ENCODE data around the gene IL1A.

IL1A gene

DNA sequence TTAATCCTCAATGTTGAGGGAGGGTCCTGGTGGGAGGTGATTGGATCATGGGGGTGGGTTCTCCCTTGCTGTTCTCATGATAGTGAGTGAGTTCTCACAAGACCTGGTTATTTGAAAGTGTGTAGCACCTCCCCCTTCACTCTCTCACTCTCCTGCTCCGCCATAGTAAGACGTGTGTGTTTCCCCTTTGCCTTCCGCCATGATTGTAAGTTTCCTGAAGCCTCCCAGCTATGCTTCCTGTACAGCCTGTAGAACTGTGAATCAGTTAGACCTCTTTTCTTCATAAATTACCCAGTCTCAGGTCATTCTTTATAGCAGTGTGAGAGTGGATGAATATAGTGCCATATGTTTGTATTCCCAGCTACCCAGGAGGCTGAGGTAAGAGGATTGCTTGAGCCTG lies 42.7 kb upstream of the IL1A start:
- Histone ChIP-seq H3K4me1 (no peaks in the 10 kb centered on the region), H3K27me3 (ENCODE audit: low read depth) (no peaks in the 10 kb centered on the region), H3K4me3 (no peak overlapping the region), H3K9me3 (no peaks in the 10 kb centered on the region; the same call in 1 of the 2 replicates), H3K36me3 (replicated peaks) (no peaks in the 10 kb centered on the region)
- no peak for DNase-seq (ENCODE audit: low spot score in 2 of 2)
- in situ Hi-C loops (cut with MboI; ENCODE audit: low sequenced_read_pairs), result no loop called here

DNA sequence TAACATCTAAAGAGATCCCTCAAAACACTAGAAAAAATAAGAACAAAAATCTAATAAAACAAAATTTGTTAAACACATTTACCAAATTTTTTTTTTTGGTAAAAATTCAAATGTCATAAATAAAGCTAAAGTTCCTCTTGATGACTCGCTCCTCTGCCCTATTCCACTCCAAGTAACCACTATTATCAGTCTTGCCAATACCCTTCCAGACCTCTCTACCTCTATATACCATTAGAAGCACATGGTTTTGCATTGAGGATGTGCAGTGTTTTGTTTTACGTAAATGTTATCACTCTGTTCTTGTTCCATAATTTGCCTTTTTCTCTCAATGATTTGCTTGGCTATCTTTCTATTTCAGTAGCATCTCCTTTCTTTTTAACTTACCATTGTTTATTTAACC lies 41.4 kb upstream of the IL1A start:
- H3K4me1 ChIP-seq, result no peaks in the 10 kb centered on the region
- H3K27me3 ChIP-seq (ENCODE audit: low read depth), result no peaks in the 10 kb centered on the region
- no peak overlapping the region for H3K4me3 ChIP-seq
- H3K9me3 ChIP-seq, result no peaks in the 10 kb centered on the region; the same call in 1 of the 2 replicates
- DNase-seq (ENCODE audit: low spot score in 2 of 2), result no peak
- in situ Hi-C loops (cut with MboI; ENCODE audit: low sequenced_read_pairs), result no loop called here
- H3K36me3 ChIP-seq (replicated peaks), result no peaks in the 10 kb centered on the region

DNA sequence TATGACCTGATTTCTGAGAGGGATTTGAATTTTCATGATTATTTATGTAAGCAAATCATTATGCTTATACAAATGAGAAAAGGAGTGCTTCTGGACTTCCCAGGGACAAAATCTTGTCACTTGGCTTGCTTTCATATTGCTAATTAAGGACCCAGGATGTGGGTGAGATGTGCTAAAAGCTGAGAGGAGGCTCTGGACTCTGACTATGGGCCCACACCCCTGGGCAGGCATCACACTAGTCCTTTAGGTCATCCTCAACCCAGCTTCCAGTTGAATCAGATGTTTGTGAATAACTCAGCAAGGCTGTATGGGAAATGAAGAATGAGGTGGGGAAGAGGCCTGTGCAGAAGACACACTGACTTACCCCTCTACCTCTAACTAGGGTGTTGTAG lies 40.4 kb upstream of the IL1A start:
- DNase-seq (ENCODE audit: low spot score in 2 of 2), result no peak
- in situ Hi-C loops (cut with MboI; ENCODE audit: low sequenced_read_pairs), result no loop called here
- no peaks in the 10 kb centered on the region; the same call in 1 of the 2 replicates for H3K9me3 ChIP-seq

DNA sequence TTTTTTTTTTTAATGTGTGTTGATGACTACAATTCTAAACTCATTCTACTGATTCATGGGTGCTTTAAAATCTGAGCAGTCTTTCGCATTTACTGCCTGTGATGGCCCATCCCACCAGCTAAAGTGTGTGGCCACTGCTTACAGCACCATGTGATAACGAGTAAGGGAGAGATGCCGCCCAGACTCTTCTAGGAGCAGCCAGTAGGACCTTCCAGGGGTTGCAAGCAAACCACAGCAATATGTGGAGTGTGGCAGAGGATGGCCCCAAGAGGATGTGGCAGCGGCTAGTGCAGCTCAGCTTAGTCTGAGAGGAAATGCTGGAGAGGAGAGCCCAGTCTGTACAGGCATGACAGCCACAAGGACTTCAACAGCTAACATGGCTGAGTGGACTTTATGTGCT lies 37.4 kb upstream of the IL1A start:
- H3K27me3 ChIP-seq (ENCODE audit: low read depth), result no peaks in the 10 kb centered on the region
- in situ Hi-C loops (cut with MboI; ENCODE audit: low sequenced_read_pairs), result no loop called here
- H3K4me3 ChIP-seq, result no peak overlapping the region

More for the DNA sequence above, 40.4 kb upstream of the IL1A start:
- H3K4me1 ChIP-seq, result no peaks in the 10 kb centered on the region
- no peaks in the 10 kb centered on the region for H3K36me3 ChIP-seq (replicated peaks)
- H3K27me3 ChIP-seq (ENCODE audit: low read depth), result no peaks in the 10 kb centered on the region
- H3K4me3 ChIP-seq, result no peak overlapping the region

DNA sequence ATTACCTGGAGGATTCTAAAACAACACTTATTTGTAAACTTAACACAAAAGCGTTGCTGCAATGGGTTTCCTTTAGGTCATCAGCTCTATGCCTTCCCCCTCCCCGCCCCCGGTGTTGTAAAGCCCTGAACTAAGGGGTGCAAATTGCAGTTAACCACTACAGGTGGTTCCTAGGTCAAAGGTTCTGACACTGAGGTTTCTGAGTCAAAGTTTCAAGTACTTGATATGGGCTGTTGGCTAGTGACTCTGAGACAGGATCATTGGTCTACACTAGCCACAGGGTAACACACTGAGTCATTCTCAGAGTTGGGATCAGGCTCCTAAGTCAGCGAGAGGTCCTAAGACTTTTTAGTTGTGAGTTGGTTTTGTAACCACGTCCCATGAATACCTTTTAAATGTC lies 36.8 kb upstream of the IL1A start:
- H3K4me3 ChIP-seq, result no peak overlapping the region
- peaks cover 5% of the 10 kb centered on the region for H3K4me1 ChIP-seq
- H3K27me3 ChIP-seq (ENCODE audit: low read depth), result no peaks in the 10 kb centered on the region
- no peak for DNase-seq (ENCODE audit: low spot score in 2 of 2)
- H3K36me3 ChIP-seq (replicated peaks), result no peaks in the 10 kb centered on the region
- H3K9me3 ChIP-seq, result no peaks in the 10 kb centered on the region
- in situ Hi-C loops (cut with MboI; ENCODE audit: low sequenced_read_pairs), result no loop called here

More for the DNA sequence above, 37.4 kb upstream of the IL1A start:
- Histone ChIP-seq H3K9me3 (no peaks in the 10 kb centered on the region), H3K36me3 (replicated peaks) (no peaks in the 10 kb centered on the region), H3K4me1 (peaks cover 5% of the 10 kb centered on the region)
- DNase-seq (ENCODE audit: low spot score in 2 of 2), result no peak

DNA sequence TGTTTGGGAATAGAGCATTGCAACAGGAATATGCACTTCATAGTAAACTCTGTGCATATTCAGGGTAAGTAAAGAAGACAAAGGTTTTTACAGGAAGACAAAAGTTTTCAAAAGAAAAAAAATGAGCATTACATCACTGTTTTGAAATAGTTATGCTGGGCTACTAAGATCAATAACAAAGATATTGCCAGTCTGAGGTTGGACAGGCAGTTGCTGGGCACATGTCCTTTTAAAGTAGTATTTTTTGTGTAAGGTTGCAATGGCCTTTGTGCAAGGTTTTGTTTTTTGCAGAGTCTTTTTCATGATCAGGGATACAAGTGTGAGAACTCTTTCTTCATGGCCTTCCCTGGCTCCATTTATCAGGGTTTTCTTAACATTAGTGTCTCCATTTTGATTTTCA lies 36.0 kb upstream of the IL1A start:
- DNase-seq (ENCODE audit: low spot score in 2 of 2), result no peak
- Histone ChIP-seq H3K4me1 (peaks cover 5% of the 10 kb centered on the region), H3K9me3 (no peaks in the 10 kb centered on the region), H3K4me3 (no peak overlapping the region), H3K27me3 (ENCODE audit: low read depth) (no peaks in the 10 kb centered on the region), H3K36me3 (replicated peaks) (no peaks in the 10 kb centered on the region)
- in situ Hi-C loops (cut with MboI; ENCODE audit: low sequenced_read_pairs), result no loop called here

DNA sequence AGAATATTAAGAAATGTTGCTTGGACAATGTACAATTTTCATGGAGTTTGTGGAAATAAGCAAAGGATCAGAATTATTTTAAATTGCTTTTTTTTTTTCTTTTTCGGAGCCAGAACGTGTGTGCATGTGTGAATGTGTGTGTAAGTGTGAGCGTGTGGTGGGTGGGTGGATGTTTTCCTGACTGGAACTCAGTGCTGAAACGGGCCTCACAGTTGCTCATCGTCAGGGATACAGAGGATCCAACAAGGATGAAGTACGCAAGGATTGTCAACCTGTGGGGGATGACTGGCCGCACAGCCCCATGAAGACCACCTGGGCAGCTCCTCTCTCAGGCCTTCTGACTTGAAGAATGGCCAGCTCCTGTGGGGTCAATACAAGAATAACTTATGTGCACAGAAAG lies 34.8 kb upstream of the IL1A start:
- H3K4me3 ChIP-seq, result no peak overlapping the region
- H3K36me3 ChIP-seq (replicated peaks), result no peaks in the 10 kb centered on the region
- no peak for DNase-seq (ENCODE audit: low spot score in 2 of 2)
- in situ Hi-C loops (cut with MboI; ENCODE audit: low sequenced_read_pairs), result no loop called here
- H3K27me3 ChIP-seq (ENCODE audit: low read depth), result no peaks in the 10 kb centered on the region
- no peaks in the 10 kb centered on the region for H3K9me3 ChIP-seq
- H3K4me1 ChIP-seq, result peaks cover 5% of the 10 kb centered on the region

DNA sequence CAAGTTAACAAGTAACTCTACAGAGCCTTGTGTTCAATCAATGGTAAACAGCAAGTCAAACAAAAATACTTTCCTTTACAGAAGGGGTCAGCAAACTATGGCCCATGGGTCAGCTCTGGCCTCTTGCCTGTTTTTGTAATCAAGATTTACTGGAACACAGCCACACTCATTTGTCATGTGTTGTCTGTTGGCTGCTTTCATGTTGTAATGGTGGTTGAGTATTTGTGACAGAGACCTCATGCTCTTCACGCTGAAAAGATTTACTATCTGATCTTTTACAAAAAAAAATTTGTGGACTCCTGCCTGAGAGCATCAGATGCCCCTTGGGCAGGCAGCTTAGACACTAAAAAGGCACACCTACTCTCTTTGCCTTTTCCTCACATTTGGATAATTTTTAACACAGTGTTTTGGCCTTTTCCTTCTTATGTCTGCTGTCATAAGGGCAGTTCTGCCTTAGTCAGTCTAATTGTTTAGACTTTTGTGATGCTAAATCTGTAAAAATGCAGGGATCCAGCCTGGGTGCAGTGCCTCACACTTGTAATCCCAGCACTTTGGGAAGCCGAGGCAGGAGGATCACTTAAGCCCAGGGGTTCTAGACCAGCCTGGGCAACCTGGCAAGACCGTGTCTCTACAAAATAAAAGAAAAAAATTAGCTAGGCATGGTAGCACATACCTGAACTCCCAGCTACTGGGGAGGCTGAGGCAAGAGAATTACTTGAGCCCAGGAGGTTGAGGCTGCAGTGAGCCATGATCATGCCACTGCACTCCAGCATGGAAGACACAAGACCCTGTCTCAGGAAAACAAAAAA lies 34.0 kb upstream of the IL1A start:
- Histone ChIP-seq H3K4me1 (peaks cover 5% of the 10 kb centered on the region), H3K36me3 (replicated peaks) (no peaks in the 10 kb centered on the region), H3K4me3 (no peak overlapping the region), H3K27me3 (ENCODE audit: low read depth) (no peaks in the 10 kb centered on the region), H3K9me3 (no peaks in the 10 kb centered on the region)
- peak; percentile 20 to 28 for DNase-seq (ENCODE audit: low spot score in 2 of 2)
- in situ Hi-C loops (cut with MboI; ENCODE audit: low sequenced_read_pairs), result no loop called here

DNA sequence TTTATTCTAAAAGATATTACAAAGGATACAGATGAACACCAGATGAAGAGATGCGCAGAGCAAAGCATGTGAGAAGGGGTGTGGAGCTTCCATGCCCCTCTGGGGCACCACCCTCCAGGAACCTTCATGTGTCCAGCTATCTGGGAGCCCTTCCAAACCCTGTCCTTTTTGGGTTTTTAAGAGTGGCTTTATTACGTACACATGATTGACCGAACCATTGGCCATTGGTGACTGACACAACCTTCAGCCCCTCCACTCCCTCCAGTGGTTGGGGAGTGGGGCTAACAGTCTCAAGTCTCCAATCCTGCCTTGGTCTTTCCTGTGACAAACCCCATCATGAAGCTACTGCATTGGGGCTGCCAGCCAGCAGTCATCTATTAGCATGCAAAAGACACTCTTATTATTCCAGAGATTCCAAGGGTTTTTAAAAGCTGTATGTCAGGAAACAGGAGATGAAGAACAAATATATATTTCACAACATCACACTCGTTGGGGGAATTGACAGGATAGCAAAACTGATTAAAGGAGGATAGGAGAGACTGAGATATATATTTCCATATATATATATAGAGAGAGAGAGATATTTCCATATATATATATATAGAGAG lies 32.9 kb upstream of the IL1A start:
- Histone ChIP-seq H3K36me3 (replicated peaks) (no peaks in the 10 kb centered on the region), H3K4me1 (peaks cover 5% of the 10 kb centered on the region), H3K27me3 (ENCODE audit: low read depth) (no peaks in the 10 kb centered on the region), H3K9me3 (no peaks in the 10 kb centered on the region), H3K4me3 (no peak overlapping the region)
- peak; percentile 30 for DNase-seq (ENCODE audit: low spot score in 2 of 2)
- in situ Hi-C loops (cut with MboI; ENCODE audit: low sequenced_read_pairs), result no loop called here

DNA sequence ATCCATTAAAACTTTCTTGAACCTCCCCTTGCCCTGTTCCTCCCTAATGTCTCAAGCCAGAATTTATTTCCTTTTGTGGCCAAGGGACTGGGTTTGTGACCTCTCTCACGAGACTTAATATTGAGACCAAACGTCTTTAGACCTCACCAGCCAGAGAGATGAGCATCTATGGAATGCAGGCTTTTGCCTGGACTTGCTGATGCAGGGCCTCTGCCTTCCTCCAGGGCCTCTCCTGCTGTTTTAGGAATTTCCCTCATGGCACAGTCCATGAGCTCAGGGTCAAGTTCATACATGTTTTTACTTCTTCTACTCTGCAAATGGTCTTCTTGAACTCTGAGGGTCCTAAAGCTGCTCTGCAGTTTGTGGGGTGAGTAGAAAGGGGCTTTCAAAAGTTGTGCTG lies 30.0 kb upstream of the IL1A start:
- Histone ChIP-seq H3K36me3 (replicated peaks) (no peaks in the 10 kb centered on the region), H3K27me3 (ENCODE audit: low read depth) (no peaks in the 10 kb centered on the region), H3K4me1 (peaks cover 5% of the 10 kb centered on the region), H3K4me3 (no peak overlapping the region), H3K9me3 (no peaks in the 10 kb centered on the region)
- in situ Hi-C loops (cut with MboI; ENCODE audit: low sequenced_read_pairs), result no loop called here
- DNase-seq (ENCODE audit: low spot score in 2 of 2), result no peak

DNA sequence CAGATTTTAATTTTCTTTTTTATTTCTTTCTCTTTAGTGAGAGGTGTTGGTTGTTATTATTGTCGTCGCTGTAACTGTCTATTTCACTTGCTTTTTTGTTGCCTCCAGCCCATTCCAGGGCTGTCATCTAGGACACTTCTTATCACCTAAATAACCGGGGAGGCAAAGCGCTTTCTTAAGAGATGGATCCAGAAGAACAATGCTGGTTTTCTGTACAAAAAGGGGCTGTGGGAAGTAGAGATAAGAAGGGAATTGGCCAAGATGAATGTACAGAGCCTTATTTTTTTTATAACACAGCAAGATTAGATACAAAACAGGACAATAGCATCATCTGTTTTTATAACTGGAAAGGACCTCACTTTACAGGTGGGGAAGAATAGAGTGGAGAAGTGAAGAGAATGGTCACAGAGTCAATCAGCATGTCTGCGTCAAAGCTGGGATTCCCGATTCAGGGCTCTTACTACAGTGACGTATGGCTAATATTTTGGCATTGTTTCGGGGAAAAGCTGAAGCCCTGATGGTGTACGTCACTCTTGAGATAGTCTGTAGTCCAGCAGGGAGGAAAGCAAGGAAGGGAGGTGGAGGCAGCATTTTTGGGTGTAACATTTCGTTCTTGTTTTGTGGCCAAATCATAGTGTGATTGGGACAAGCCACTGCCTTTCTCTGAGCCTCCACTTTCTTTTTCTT lies 29.1 kb upstream of the IL1A start:
- peaks cover 5% of the 10 kb centered on the region for H3K4me1 ChIP-seq
- no peaks in the 10 kb centered on the region for H3K9me3 ChIP-seq
- no peak overlapping the region for H3K4me3 ChIP-seq
- H3K36me3 ChIP-seq (replicated peaks), result no peaks in the 10 kb centered on the region
- no peaks in the 10 kb centered on the region for H3K27me3 ChIP-seq (ENCODE audit: low read depth)
- no peak for DNase-seq (ENCODE audit: low spot score in 2 of 2)
- in situ Hi-C loops (cut with MboI; ENCODE audit: low sequenced_read_pairs), result no loop called here

DNA sequence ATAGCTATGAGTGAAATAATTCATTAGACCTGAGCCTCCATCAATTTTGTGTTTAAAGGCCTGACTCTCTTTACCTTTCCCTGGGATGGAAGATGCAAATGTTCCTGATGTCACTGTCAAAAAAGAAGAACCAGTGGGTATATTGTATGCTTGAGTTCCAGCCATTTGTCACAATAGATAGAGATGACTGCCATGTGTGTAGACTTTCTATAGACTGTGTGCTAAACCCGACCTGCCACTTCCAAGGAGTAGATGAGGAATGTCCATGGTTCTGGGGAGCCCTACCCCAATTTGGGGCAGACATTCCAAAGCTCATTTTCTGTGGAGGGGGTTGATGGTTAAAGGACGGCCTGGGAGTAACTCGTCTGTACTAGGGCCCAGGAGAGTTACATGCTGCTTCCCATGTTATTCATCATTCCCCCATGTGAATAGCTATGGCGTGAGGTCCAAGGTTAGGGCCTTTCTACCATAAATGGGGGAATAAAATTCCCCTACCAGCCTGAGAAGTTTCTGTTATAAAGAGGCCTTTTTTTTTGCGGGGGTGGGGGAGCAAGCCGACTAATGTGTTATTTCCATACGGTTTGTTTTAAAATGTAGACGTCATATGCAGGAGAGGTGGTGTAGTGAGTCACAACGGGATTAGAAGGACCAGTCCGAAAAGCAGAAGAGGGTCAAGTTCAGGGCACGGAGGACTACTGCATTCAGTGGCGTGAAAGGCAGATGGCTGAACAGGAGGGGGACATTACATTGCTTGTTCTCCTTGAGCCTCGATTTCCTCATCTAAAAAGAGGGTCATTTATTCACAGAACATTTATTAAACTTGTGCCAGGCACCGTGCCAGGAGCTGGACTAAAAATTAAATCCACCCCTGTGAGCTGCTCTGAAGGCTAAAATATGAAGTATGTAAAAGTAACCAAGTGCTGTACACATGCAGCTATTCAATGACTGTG lies 28.3 kb upstream of the IL1A start:
- in situ Hi-C loops (cut with MboI; ENCODE audit: low sequenced_read_pairs), result no loop called here
- Histone ChIP-seq H3K4me3 (no peak overlapping the region), H3K9me3 (no peaks in the 10 kb centered on the region), H3K27me3 (ENCODE audit: low read depth) (no peaks in the 10 kb centered on the region), H3K4me1 (no peaks in the 10 kb centered on the region; the same call in 1 of the 2 replicates), H3K36me3 (replicated peaks) (no peaks in the 10 kb centered on the region)
- DNase-seq (ENCODE audit: low spot score in 2 of 2), result no peak

DNA sequence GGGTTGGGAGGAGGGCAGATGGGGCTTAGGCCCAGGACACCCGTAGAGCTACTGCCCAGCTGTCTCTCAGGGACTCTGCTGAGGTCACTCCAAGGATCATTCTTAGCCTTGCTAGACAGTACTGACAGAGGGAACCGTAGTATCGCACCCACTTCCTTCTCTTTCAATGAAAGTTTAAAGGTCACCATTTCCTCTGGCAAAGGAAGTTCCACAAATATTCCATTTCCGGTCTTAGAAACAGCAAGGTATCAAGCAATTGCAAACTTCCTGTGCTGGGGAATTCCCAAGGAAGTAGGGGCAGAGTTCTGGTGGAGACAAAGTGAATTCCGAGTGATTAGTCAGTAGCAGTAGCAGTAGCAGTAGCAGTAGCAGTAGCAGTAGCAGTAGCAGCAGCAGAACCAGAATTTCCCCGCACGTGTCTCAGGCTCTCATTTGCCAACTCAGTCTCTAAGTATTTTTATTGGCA lies 27.6 kb upstream of the IL1A start:
- DNase-seq (ENCODE audit: low spot score in 2 of 2), result no peak

More for the DNA sequence above, 27.6 kb upstream of the IL1A start:
- H3K4me1 ChIP-seq, result no peaks in the 10 kb centered on the region; the same call in 1 of the 2 replicates
- no peaks in the 10 kb centered on the region; the same call in 1 of the 2 replicates for H3K9me3 ChIP-seq
- no peak overlapping the region for H3K4me3 ChIP-seq
- H3K27me3 ChIP-seq (ENCODE audit: low read depth), result no peaks in the 10 kb centered on the region
- H3K36me3 ChIP-seq (replicated peaks), result no peaks in the 10 kb centered on the region
- in situ Hi-C loops (cut with MboI; ENCODE audit: low sequenced_read_pairs), result no loop called here
